ENCODE results near the gene HPD.

- TF ChIP-seq, protein P1, sequence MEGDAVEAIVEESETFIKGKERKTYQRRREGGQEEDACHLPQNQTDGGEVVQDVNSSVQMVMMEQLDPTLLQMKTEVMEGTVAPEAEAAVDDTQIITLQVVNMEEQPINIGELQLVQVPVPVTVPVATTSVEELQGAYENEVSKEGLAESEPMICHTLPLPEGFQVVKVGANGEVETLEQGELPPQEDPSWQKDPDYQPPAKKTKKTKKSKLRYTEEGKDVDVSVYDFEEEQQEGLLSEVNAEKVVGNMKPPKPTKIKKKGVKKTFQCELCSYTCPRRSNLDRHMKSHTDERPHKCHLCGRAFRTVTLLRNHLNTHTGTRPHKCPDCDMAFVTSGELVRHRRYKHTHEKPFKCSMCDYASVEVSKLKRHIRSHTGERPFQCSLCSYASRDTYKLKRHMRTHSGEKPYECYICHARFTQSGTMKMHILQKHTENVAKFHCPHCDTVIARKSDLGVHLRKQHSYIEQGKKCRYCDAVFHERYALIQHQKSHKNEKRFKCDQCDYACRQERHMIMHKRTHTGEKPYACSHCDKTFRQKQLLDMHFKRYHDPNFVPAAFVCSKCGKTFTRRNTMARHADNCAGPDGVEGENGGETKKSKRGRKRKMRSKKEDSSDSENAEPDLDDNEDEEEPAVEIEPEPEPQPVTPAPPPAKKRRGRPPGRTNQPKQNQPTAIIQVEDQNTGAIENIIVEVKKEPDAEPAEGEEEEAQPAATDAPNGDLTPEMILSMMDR (conservative IDR thresholded peaks at IDR 0.05 in 1 of 2, IDR thresholded peaks at IDR 0.05 in 1 of 2; ENCODE audit: low read depth in 1 of 2, low read length in 2 of 2) = no peak
- TF ChIP-seq EZH2 (IDR thresholded peaks at IDR 0.05; ENCODE audit: low read length, missing control alignments) = no peak
Measured at GRCh38 chr12:121903202-121903601, 44.5 kb upstream of the HPD start.

All from fibroblast of lung (primary cell).